DND-41 (cell line): ENCODE measurements around the gene NRGN.

Source experiments
- EZH2 ChIP-seq: IDR thresholded peaks from 3 replicates; pipeline ENCODE4 v1.6.1; 2012; ENCODE audit warnings: borderline replicate concordance, low read depth, mild to moderate bottlenecking, moderate library complexity, low read length, inconsistent platforms; ENCODE audit not compliant: severe bottlenecking
- TF ChIP-seq, protein P1 (sequence below): IDR thresholded peaks from 2 replicates; pipeline ENCODE4 v1.5.1; 2012; ENCODE audit warnings: borderline replicate concordance, low read length, moderate library complexity, mild to moderate bottlenecking; ENCODE audit not compliant: poor library complexity, severe bottlenecking; ENCODE audit errors: extremely low read depth

GRCh38 chr11:124724979-124725718 is 14.6 kb upstream of the NRGN start:
- TF ChIP-seq, protein P1, sequence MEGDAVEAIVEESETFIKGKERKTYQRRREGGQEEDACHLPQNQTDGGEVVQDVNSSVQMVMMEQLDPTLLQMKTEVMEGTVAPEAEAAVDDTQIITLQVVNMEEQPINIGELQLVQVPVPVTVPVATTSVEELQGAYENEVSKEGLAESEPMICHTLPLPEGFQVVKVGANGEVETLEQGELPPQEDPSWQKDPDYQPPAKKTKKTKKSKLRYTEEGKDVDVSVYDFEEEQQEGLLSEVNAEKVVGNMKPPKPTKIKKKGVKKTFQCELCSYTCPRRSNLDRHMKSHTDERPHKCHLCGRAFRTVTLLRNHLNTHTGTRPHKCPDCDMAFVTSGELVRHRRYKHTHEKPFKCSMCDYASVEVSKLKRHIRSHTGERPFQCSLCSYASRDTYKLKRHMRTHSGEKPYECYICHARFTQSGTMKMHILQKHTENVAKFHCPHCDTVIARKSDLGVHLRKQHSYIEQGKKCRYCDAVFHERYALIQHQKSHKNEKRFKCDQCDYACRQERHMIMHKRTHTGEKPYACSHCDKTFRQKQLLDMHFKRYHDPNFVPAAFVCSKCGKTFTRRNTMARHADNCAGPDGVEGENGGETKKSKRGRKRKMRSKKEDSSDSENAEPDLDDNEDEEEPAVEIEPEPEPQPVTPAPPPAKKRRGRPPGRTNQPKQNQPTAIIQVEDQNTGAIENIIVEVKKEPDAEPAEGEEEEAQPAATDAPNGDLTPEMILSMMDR = no peak
- TF ChIP-seq EZH2 = no peak
